Measurements from ENCODE around the gene MGP. TPM values are rescaled to one million over a fixed set of nuclear protein-coding genes. Genes with fewer than 3 reads are reported as not detected.

The MGP gene
- total RNA-seq, 2 experiments from 2014 or later: not detected

DNA sequence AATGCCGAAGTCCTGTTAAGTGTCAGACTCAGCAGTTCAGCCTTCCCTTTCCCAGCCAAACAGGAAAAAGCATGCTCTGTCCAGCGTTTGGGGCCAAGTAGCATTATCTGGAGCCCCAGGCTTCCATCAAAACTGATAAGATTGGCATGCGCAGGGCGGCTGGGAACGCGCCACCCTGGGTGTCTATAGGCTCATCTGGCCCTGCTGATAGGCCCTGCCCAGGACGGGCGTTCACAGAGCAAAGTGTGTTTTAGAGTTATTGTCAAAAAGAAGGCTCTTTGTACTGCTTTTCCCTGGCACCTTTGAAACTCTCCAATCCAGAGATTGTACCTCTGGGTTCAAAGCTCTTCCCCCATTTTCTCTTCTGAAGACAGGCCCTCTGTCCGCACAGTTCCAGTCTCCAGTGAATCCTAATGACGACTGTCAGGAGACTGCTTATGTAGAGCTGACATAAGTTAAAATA is 42.2 kb downstream of the MGP start, which contains the start of gene ART4:
ART4 (minus strand) TSS at position 102 of the 463 bp plus-strand sequence. CDS start 413 bp downstream, outside the sequence.
- H3K27me3 Mint-ChIP-seq: peaks cover 2% of the 10 kb centered on the region
- H3K4me1 Mint-ChIP-seq: peaks cover 11% of the 10 kb centered on the region
- no peaks in the 10 kb centered on the region for H3K9me3 Mint-ChIP-seq (ENCODE audit: low read depth)
- DNase-seq (no peak), ATAC-seq (no peak)
- ChIA-PET CTCF (interaction anchor here (0.7 to 7.4 kb wide), 8 partner anchors 9 to 157 kb away, joined by 3 to 85 read pairs (median 3); no protein-coding TSS in a partner anchor), POLR2A (no interaction called here)
- no peaks in the 10 kb centered on the region for H3K36me3 Mint-ChIP-seq (ENCODE audit: low read depth)
- intact Hi-C loops (cut with DNase I, micrococcal nuclease): loop anchor here (10.0 kb wide), 3 partner anchors 381 to 681 kb away; partner anchors contain the start of gene RERG (in 1 of the 2)
- H3K4me3 Mint-ChIP-seq: no peak within 1 kb of the TSS
- H3K27ac Mint-ChIP-seq: no peak within 1 kb of the TSS

DNA sequence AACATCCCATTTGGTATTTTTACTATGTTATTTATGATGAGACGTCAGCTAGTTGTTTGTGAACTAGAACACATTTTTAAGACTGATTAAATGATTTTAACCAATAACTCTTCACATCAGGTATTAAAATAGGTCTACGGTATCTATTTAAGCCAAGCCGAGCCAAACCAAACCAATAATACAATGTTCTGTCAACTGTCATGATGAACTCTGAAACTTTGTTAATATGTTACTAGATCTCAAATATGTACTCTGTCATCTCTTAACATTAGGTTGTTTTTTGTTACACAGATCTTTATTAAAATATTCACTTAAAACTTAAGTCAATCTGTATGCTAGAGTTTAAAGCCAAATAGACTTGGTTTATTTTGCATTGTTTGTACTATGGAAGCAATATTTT is 43.3 kb downstream of the MGP start:
- no peak overlapping the region for H3K4me3 Mint-ChIP-seq
- H3K4me1 Mint-ChIP-seq: peaks cover 11% of the 10 kb centered on the region
- H3K27ac Mint-ChIP-seq: no peak overlapping the region
- CTCF ChIA-PET: interaction anchor here (1.3 kb wide), 1 partner anchor 154 kb away, joined by 4 read pairs; no protein-coding TSS in a partner anchor
- intact Hi-C loops (cut with DNase I, micrococcal nuclease): loop anchor here (10.0 kb wide), 3 partner anchors 382 to 682 kb away; partner anchors contain the start of gene RERG (in 1 of the 2)
- ATAC-seq (no peak), DNase-seq (no peak)
- POLR2A ChIA-PET: no interaction called here
- H3K36me3 Mint-ChIP-seq (ENCODE audit: low read depth): no peaks in the 10 kb centered on the region
- H3K27me3 Mint-ChIP-seq: peaks cover 5% of the 10 kb centered on the region
- no peaks in the 10 kb centered on the region for H3K9me3 Mint-ChIP-seq (ENCODE audit: low read depth)

DNA sequence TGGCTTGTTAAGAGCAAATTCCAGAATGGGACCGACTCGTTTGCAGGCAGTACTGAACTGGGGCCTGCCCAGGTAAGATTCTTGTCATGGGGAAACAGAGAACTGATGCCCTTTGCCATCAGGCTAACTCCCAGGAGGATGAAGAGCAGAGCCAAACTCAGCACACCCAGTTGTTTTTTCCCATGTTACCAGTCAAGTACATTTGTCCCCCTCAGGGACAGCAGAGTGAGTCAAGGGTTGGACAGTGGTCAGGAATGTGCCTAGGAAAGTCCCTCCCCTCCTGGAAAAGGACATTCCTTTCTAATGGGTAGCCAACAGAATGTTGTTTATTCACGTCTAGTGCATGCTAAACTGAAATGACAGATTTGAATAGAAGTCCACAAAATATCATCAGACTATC is 43.9 kb downstream of the MGP start:
- H3K27me3 Mint-ChIP-seq: peaks cover 5% of the 10 kb centered on the region
- ATAC-seq (no peak), DNase-seq (no peak)
- H3K4me3 Mint-ChIP-seq: no peak overlapping the region
- intact Hi-C loops (cut with DNase I, micrococcal nuclease): loop anchor here (10.0 kb wide), 3 partner anchors 383 to 683 kb away; partner anchors contain the start of gene RERG (in 1 of the 2)
- H3K36me3 Mint-ChIP-seq (ENCODE audit: low read depth): no peaks in the 10 kb centered on the region
- ChIA-PET POLR2A (no interaction called here), CTCF (interaction anchor here (1.3 kb wide), 1 partner anchor 154 kb away, joined by 4 read pairs; no protein-coding TSS in a partner anchor)
- H3K4me1 Mint-ChIP-seq: peaks cover 11% of the 10 kb centered on the region
- no peak overlapping the region for H3K27ac Mint-ChIP-seq
- no peaks in the 10 kb centered on the region for H3K9me3 Mint-ChIP-seq (ENCODE audit: low read depth)

DNA sequence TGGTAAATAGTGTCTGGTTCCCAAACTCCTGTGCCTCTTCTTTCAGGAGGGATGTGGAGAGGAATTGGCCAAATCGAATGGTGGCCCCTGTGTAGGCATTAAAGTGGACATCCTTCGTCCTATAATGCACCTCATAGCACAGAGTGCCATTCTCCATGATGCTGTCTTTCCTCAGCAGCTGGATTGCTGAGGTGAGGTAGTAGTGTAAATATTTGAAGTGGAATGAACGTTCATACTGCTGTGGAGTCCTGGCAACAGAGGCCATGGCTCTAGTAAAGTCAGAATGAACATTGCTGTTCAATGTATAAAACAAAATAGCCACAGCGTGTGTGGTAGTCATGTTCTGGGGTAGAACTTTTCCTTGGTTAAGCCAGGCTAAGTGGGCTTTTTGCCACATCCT is 45.0 kb downstream of the MGP start:
- CTCF ChIA-PET: interaction anchor here (0.7 kb wide), 1 partner anchor 42 kb away, joined by 3 read pairs; no protein-coding TSS in a partner anchor
- intact Hi-C loops (cut with DNase I, micrococcal nuclease): loop anchor here (10.0 kb wide), 3 partner anchors 384 to 684 kb away; partner anchors contain the start of gene RERG (in 1 of the 2)
- no peaks in the 10 kb centered on the region for H3K36me3 Mint-ChIP-seq (ENCODE audit: low read depth)
- ATAC-seq (no peak), DNase-seq (no peak)
- POLR2A ChIA-PET: no interaction called here
- H3K9me3 Mint-ChIP-seq (ENCODE audit: low read depth): no peaks in the 10 kb centered on the region
- H3K27ac Mint-ChIP-seq: no peak overlapping the region
- H3K27me3 Mint-ChIP-seq: peaks cover 5% of the 10 kb centered on the region
- H3K4me1 Mint-ChIP-seq: peaks cover 6% of the 10 kb centered on the region
- no peak overlapping the region for H3K4me3 Mint-ChIP-seq

DNA sequence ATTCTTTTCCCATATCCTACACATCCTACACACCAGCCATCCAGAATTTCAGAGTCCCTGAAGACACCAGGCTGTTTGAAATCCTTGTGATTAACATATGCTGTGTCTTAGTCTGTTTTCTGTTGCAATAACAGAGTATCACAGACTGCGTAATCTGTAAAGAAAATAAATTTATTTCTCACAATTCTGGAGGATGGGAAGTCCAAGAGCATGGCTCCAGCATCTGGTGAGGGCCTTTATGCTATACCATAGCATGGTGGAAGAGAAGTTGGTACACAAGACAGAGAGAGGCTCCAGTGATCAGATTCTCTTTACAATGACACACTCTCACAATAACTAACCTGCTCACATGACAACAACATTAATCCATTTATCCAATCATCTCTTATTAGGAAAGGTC is 46.4 kb downstream of the MGP start:
- no peak for DNase-seq
- Mint-ChIP-seq H3K9me3 (ENCODE audit: low read depth) (no peaks in the 10 kb centered on the region), H3K27me3 (peaks cover 10% of the 10 kb centered on the region), H3K27ac (no peak overlapping the region), H3K4me1 (no peaks in the 10 kb centered on the region), H3K4me3 (no peak overlapping the region), H3K36me3 (ENCODE audit: low read depth) (no peaks in the 10 kb centered on the region)
- CTCF ChIA-PET: interaction anchor here (0.7 kb wide), 1 partner anchor 65 kb away, joined by 3 read pairs; a partner anchor contains a TSS
- ATAC-seq: no peak
- POLR2A ChIA-PET: no interaction called here
- intact Hi-C loops (cut with DNase I, micrococcal nuclease): no loop called here

DNA sequence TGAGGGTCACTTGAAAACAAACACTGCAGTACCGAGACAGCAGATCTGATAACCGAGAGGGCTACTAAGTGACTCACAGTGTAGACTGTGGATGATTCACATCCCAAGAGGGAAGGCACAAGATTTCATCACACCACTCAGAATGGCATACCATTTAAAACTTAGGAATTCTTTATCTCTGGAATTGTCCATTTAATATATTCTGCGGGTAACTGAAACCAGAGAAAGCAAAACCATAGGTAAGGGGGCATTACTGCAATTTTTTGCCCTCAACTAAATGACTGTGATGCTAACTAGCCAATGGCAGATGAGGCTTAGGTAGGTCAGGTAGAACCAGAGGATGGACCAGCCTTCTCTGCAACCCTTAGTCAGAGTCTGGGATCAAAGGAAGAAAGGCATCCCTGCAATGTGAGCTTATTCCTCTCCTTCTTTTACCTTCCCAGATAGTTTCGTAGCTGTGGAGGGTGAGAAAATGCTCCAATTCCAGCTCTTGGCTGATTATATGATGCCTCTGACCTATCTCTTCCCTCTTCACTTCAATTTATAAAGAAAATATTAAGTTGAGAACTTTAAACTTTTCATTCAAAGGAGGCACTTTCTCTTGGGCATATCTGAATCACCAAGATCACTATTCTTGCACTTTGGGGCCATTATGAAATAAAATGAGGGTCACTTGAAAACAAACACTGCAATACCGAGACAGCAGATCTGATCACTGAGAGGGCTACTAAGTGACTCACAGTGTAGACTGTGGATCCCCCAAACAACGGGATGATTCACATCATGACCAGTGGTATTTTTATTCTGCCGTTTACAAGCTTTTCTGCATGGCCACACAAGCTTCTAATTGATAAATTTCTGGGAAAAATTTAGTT is 49.1 kb downstream of the MGP start:
- ATAC-seq: peak; percentile 47
- ChIA-PET CTCF (interaction anchor here (1.1 to 1.6 kb wide), 2 partner anchors 9 to 11 kb away, joined by 3 read pairs; no protein-coding TSS in a partner anchor), POLR2A (interaction anchor here (0.6 kb wide), 1 partner anchor 66 kb away, joined by 3 read pairs; no protein-coding TSS in a partner anchor)

DNA sequence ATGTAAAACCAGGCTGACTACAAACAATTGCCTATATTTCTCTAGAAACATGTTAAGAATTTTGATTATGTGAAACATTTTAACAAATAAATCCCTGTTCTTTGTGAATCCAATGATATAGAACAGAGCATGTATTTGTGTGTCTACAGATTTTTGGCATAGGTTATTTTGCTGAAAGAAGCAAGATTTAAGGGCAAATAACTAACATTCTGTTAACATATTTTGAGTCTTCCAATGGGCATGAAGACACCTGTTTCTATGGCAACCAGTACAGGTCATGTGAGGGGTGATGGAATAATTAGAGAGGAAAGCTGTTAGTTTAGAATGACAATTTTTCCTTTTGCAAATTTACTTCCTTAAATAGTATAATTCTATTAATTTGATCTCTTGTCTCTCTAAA is 51.1 kb downstream of the MGP start:
- no peak overlapping the region for H3K4me3 Mint-ChIP-seq
- H3K27ac Mint-ChIP-seq: no peak overlapping the region
- ATAC-seq (no peak), DNase-seq (no peak)
- no peaks in the 10 kb centered on the region for H3K4me1 Mint-ChIP-seq
- no peaks in the 10 kb centered on the region for H3K36me3 Mint-ChIP-seq (ENCODE audit: low read depth)
- H3K27me3 Mint-ChIP-seq: peaks cover 18% of the 10 kb centered on the region
- ChIA-PET CTCF (no interaction called here), POLR2A (no interaction called here)
- H3K9me3 Mint-ChIP-seq (ENCODE audit: low read depth): no peaks in the 10 kb centered on the region
- intact Hi-C loops (cut with DNase I, micrococcal nuclease): no loop called here

More for the DNA sequence above, 49.1 kb downstream of the MGP start:
- no peak for DNase-seq
- H3K27ac Mint-ChIP-seq: no peak overlapping the region
- peaks cover 18% of the 10 kb centered on the region for H3K27me3 Mint-ChIP-seq
- intact Hi-C loops (cut with DNase I, micrococcal nuclease): no loop called here
- no peaks in the 10 kb centered on the region for H3K4me1 Mint-ChIP-seq
- no peak overlapping the region for H3K4me3 Mint-ChIP-seq
- no peaks in the 10 kb centered on the region for H3K9me3 Mint-ChIP-seq (ENCODE audit: low read depth)
- H3K36me3 Mint-ChIP-seq (ENCODE audit: low read depth): no peaks in the 10 kb centered on the region

DNA sequence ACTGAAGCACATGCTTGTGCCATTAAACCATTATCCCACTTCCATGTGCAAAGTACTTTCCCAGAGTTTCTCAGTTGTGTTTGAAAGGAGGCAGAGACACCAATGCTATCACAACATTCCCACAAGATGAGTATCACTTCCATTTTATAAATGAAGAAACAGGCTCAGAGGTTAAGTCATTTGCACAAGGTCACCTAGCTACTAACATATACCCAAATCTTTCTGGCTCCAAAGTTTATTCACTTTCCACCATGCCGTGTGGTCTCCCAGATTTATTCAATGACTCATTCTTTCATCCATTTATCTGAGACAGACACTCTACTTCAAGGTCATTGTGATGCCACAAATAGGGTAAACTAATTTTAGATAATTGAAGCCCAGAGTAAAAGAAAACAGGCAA is 51.7 kb downstream of the MGP start:
- ATAC-seq: no peak
- intact Hi-C loops (cut with DNase I, micrococcal nuclease): no loop called here
- Mint-ChIP-seq H3K9me3 (ENCODE audit: low read depth) (no peaks in the 10 kb centered on the region), H3K36me3 (ENCODE audit: low read depth) (no peaks in the 10 kb centered on the region), H3K4me3 (no peak overlapping the region), H3K27me3 (peaks cover 15% of the 10 kb centered on the region), H3K27ac (no peak overlapping the region), H3K4me1 (no peaks in the 10 kb centered on the region)
- CTCF ChIA-PET: interaction anchor here (0.9 kb wide), 1 partner anchor 10 kb away, joined by 3 read pairs; no protein-coding TSS in a partner anchor
- DNase-seq: no peak
- POLR2A ChIA-PET: no interaction called here

DNA sequence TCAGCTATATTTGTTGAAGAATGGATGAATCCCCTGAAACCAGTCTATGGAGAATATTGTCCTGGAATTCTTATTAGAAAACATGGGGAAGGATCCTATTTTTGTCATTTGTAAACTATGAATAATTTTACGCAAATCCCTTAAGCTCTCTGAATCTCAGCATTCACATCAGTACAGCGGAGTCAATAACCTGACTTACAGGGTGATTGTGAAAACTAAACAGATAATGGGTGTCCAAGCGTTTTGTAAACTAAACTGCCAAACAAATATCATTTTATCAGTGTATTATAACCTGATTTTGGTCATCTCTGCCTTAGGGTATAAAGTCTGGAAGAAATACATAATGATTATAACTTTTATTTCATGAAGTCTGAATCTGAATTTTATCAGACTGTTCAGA is 52.3 kb downstream of the MGP start:
- Mint-ChIP-seq H3K4me1 (no peaks in the 10 kb centered on the region), H3K9me3 (ENCODE audit: low read depth) (no peaks in the 10 kb centered on the region), H3K27ac (no peak overlapping the region), H3K36me3 (ENCODE audit: low read depth) (no peaks in the 10 kb centered on the region), H3K4me3 (no peak overlapping the region), H3K27me3 (peaks cover 15% of the 10 kb centered on the region)
- DNase-seq: no peak
- no peak for ATAC-seq
- intact Hi-C loops (cut with DNase I, micrococcal nuclease): no loop called here
- ChIA-PET POLR2A (no interaction called here), CTCF (interaction anchor here (0.9 kb wide), 1 partner anchor 11 kb away, joined by 3 read pairs; no protein-coding TSS in a partner anchor)

Measured in activated CD4-positive, alpha-beta T cell treated with anti-CD3 and anti-CD28 coated beads for 36 hours (primary cell).